Putamen (tissue), 1 donor: ENCODE measurements around the gene CRACR2A.

Experiments
- DNase-seq: peaks from one replicate; pipeline ENCODE4 v3.0.0-alpha.2; 2016; ENCODE audit warnings: low spot score

CRACR2A gene

GRCh38 chr12:3565985-3566384 lies 186.9 kb downstream of the CRACR2A start:
- no peak for DNase-seq
